ENCODE data around the gene PNKD. TPM values are rescaled to one million over a fixed set of nuclear protein-coding genes. Genes with fewer than 3 reads are reported as not detected.

Gene PNKD
- total and polyA plus RNA-seq, 2 of the 8 experiments (the other 6 are each of a cell fraction or from before 2014, with no cell fraction given) = 43.9 to 65.4 TPM

- Histone ChIP-seq H3K9me3 (ENCODE audit: insufficient read depth in 2 of 2, low read depth in 1 of 2, low read length in 1 of 2) (no peaks in the 10 kb centered on the region), H4K5ac (ENCODE audit: insufficient read length, low read depth, low read length) (no peak within 1 kb of the TSS), H3K18ac (ENCODE audit: extremely low read depth, low read length) (no peak within 1 kb of the TSS), H2BK12ac (ENCODE audit: low read depth, low read length) (0 out of 2 replicates have a peak within 1 kb of the TSS, but pooled peaks have one; percentile 1), H3K23ac (ENCODE audit: insufficient read length) (no peak within 1 kb of the TSS), H2BK20ac (ENCODE audit: low read length) (no peak within 1 kb of the TSS), H2AK5ac (ENCODE audit: low read depth, low read length) (no peak within 1 kb of the TSS), H3K4me3 (ENCODE audit: extremely low read depth in 1 of 4, insufficient read depth in 2 of 4, low read depth in 3 of 4, low read length in 4 of 4) (no peak within 1 kb of the TSS; a peak in 1 of 8 replicates), H2AFZ (ENCODE audit: low read length) (no peak within 1 kb of the TSS), H3K27me3 (replicated peaks in 1 of 4; ENCODE audit: control insufficient read depth in 3 of 4, extremely low read depth in 1 of 4, insufficient read depth in 3 of 4, low read length in 3 of 4) (no peaks in the 10 kb centered on the region), H3K27ac (ENCODE audit: low read depth, low read length) (no peak within 1 kb of the TSS), H3K79me1 (ENCODE audit: low read depth, low read length) (no peaks in the 10 kb centered on the region), H2BK15ac (ENCODE audit: low read length) (peak within 1 kb of the TSS; percentile 3; the same call in 1 of the 2 replicates), H3K4me2 (ENCODE audit: insufficient read depth in 1 of 2, low read depth in 2 of 2, low read length in 2 of 2) (peak within 1 kb of the TSS; percentile 42 to 46), H3K14ac (ENCODE audit: insufficient read length) (no peak within 1 kb of the TSS), H3K36me3 (ENCODE audit: control insufficient read depth in 2 of 4, insufficient read depth in 4 of 4, low read length in 3 of 4) (peaks cover 6 to 24% (median 12%) of the 10 kb centered on the region in 4 experiments; a peak in 7 of 8 replicates), H3K23me2 (ENCODE audit: low read depth, low read length) (no peaks in the 10 kb centered on the region), H3K4me1 (replicated peaks in 1 of 4; ENCODE audit: control insufficient read depth in 3 of 4, insufficient read depth in 4 of 4, low read length in 3 of 4) (peaks cover 3 to 22% (median 15%) of the 10 kb centered on the region in 4 experiments), H3K9ac (replicated peaks in 1 of 4; ENCODE audit: extremely low read depth in 1 of 4, low read depth in 3 of 4, low read length in 3 of 4) (peak within 1 kb of the TSS in 1 of 4 experiments; percentile 22; a peak in 2 of 7 replicates), H4K20me1 (replicated peaks in 1 of 2; ENCODE audit: control insufficient read depth in 1 of 2, insufficient read depth in 2 of 2, low read length in 2 of 2) (peaks cover 0 to 9% of the 10 kb centered on the region in 2 experiments), H3K56ac (replicated peaks; ENCODE audit: insufficient read length, low read depth, low read length) (no peak within 1 kb of the TSS), H4K8ac (ENCODE audit: extremely low read depth, insufficient read depth, low read length) (no peak within 1 kb of the TSS; the same call in 1 of the 2 replicates), H4K91ac (replicated peaks; ENCODE audit: insufficient read length, low read length) (no peak within 1 kb of the TSS), H2BK5ac (ENCODE audit: low read depth, low read length) (peak within 1 kb of the TSS; percentile 49), H3K79me2 (ENCODE audit: control insufficient read depth in 1 of 2, insufficient read depth in 2 of 2, low read length in 2 of 2) (no peaks in the 10 kb centered on the region), H2BK120ac (replicated peaks; ENCODE audit: low read depth, low read length) (no peak within 1 kb of the TSS), H3K4ac (replicated peaks; ENCODE audit: insufficient read length, low read depth, low read length) (peak within 1 kb of the TSS; percentile 41)
- no peak for FAIRE-seq
- DNase-seq (ENCODE audit: low read depth in 1 of 2, low spot score in 2 of 2) = peak in 1 of 2 experiments; percentile 75
- CTCF ChIA-PET (ENCODE audit: partially characterized antibody) = interaction anchor here (0.7 to 9.0 kb wide), 6 partner anchors 13 to 304 kb away, joined by 3 to 81 read pairs (median 4); partner anchors contain the start of genes AAMP and PNKD
- TF ChIP-seq SIN3A (conservative IDR thresholded peaks at IDR 0.05 in 1 of 2, IDR thresholded peaks at IDR 0.05 in 1 of 2; ENCODE audit: low read depth in 1 of 2, low read length in 2 of 2) (peak in 1 of 2 experiments; percentile 57; a peak in 2 of 4 replicates), JUN (IDR thresholded peaks at IDR 0.05; ENCODE audit: low read depth, low read length) (no peak), EZH2 (IDR thresholded peaks at IDR 0.05; ENCODE audit: low read depth, low read length, severe bottlenecking) (no peak), RFX5 (IDR thresholded peaks at IDR 0.05; ENCODE audit: borderline replicate concordance, low read depth, low read length) (no peak), ASH2L (IDR thresholded peaks at IDR 0.05; ENCODE audit: low read length) (no peak), TAF1 (IDR thresholded peaks at IDR 0.05; ENCODE audit: low read depth, low read length) (0 out of 2 replicates have a peak, but pooled peaks have one; percentile 23)
- POLR2A ChIA-PET (ENCODE audit: partially characterized antibody) = interaction anchor here (0.9 to 3.7 kb wide), 5 partner anchors 8 to 41 kb away, joined by 3 to 29 read pairs (median 4); partner anchors contain the start of genes AAMP and PNKD
- WGBS, 2 experiments (ENCODE audit: extremely low coverage in 1 of 2, insufficient coverage in 1 of 2, insufficient read length in 1 of 2, insufficient replicate concordance in 2 of 2, low coverage in 1 of 2, low lambda C conversion rate in 2 of 2, missing lambda C conversion rate in 1 of 2) = 38% methylated on average over 10 of the region's 10 CpGs; no CpG with 5 or more reads in 1 of the 2 experiments
These were observed 9.4 kb upstream of the PNKD start, which contains the start of gene GPBAR1 for GRCh38 chr2:218260742-218261422. TSS of gene GPBAR1 (plus strand) at chr2:218261015. CDS start at chr2:218262725, 1,710 bp downstream.
